Hindlimb muscle (tissue), 1 donor: Measurements from ENCODE around the gene KRT20. TPM values are rescaled to one million over a fixed set of nuclear protein-coding genes. Genes with fewer than 3 reads are reported as not detected.

Source experiments
- DNase-seq: peaks from one replicate; pipeline ENCODE4 v3.0.0-alpha.2; 2013
- polyA plus RNA-seq: library from polyadenylated mRNA; unstranded; fragments of 120-200 nt; gene quantifications from one replicate; pipeline ENCODE4 v1.2.1, GENCODE V29; 2013; ENCODE audit not compliant: insufficient read length

KRT20 gene
- polyA plus RNA-seq, 1 donor, result not detected

GRCh38 chr17:40850293-40850972 lies 34.6 kb downstream of the KRT20 start:
- no peak for DNase-seq

DNA sequence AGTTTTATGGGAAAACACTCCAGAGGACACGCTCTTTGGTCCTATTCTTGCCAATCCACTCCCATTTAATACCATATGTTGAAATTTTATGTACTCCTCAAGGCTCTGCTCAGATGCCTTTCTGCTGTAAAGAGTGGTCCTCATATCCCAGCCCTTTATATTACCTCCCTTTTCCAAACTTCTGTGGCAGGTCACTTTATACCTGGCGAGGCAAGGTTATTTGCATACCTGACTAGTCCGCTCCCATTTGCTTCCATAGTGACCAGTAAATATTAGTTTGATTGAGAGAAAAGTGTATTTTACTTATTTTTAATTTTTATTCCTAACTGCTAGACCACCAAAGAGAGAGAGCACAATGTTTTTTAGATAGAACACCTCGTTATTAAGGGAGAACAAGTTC lies 35.3 kb downstream of the KRT20 start:
- no peak for DNase-seq

- DNase-seq, result no peak
Observed at GRCh38 chr17:40848583-40849235, 36.3 kb downstream of the KRT20 start.

DNA sequence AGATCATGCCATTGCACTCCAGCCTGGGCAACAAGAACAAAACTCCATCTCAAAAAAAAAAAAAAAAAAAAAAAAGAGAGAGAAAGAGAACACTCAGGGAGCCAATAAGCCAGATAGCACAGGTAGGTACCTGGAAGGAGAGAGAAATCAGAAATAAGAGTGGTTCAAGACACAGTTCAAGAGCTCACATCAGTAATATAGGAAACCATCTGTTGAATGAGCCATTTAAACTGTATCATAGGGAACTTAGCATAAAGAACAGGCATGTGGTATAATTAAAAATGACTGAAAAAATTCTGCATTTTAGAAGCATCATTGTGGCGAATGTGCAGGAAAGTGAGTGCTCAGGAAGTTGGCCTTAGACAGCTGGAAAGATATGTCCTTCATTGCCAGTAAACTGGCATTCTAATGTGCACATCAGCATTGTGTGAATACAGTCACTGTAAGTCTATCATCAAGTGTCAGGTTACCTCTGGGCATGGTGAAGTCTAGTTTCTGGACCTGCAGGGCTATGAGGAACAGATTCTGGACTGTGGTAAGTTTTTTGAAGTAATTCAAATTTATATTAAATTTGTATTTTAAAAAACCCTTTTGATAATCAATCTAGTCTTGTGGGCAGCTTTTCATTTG lies 38.4 kb downstream of the KRT20 start:
- no peak for DNase-seq

DNA sequence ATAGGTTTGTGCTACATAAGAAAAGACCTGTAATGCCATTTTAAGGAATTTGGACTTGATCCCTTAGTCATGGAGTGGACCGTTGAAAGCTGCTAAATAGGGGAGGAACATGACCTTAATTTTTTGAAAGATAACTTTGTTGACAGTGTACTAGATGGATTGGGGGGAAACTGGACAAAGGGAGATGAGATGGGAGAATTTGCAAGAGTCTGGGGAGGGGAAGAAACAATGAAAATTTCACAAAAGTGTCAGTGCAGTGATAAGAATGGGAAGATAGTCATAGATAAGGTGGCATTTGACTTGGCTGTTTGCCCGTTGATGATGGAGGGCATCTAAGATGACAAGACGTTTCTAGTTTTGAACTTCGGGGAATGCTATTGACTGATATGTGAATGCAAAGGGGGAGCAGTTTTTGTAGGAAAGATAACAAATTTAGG lies 40.4 kb downstream of the KRT20 start:
- no peak for DNase-seq

DNA sequence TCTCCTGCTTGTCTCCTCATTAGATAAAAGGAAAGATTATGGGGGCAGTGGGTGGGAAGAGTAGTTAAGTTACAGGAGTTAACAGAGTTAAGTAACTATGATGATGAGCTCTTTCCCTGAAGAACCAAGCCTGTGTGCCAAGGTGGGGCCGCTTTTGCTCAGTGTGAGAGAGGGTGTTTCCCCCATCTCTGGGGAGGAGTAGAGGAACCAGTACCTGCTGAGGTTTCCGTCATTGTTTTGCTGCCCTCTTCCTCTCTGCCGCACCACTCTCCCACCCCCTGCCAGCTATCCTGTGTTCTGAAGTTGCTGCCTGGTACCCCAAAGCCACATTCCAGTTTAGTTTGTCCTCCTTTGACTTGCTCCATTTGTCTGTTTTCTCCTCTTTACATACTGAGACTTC lies 41.8 kb downstream of the KRT20 start:
- DNase-seq, result no peak

GRCh38 chr17:40841246-40841645 lies 43.8 kb downstream of the KRT20 start:
- DNase-seq, result no peak

DNA sequence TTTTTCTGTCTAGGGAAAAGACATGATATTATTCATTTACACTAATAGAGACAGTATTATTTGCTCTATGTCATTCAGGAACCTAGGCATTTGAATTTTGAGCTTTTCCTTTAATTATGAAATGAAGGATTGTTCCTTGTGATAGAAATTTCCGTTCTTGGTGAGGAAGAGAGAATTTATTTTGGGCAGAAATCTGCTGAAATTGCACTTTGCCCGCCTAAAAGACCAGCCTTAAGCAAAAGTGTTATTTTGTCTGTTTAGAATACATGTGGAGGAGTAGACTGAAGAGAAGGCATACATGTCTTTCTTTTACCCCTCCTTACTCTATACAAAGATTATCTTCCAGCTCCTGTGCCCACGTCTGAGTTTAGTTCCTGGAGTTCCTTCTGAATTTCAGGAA lies 45.8 kb downstream of the KRT20 start:
- no peak for DNase-seq

DNA sequence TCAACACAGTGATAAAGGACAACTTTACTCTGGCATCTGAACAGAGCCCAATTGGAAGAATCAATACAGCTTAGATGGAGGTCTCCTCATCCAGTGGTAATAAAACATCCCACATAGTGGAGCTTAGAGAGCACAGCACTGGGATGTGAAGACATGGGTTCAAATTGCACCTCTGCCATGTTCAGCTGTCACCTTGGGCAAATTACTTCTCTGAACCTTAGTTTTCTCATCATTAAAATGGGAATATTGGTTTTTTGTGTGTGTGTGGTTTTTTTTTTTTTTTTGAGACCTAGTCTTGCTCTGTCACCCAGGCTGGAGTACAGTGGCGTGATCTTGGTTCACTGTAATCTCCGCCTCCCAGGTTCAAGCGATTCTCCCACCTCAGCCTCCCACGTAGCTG lies 49.0 kb downstream of the KRT20 start:
- DNase-seq, result no peak

DNA sequence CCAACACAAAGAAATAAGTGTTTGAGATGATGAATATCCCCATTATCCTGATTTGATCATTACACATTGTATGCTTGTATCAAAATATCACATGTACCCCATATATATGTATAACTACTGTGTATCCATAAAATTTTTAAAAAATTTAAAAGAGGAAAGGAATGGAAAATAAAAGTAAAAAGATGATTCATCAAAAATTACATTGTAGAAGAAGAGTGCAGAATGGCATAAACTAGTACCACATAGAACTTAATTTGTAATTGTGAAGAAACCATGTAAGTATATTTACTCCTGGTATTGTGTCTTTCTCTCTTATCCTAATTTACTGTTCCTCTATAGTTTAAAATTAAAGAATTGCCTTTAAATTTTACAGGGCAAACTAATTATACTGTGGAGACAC lies 51.2 kb downstream of the KRT20 start:
- DNase-seq, result no peak

DNA sequence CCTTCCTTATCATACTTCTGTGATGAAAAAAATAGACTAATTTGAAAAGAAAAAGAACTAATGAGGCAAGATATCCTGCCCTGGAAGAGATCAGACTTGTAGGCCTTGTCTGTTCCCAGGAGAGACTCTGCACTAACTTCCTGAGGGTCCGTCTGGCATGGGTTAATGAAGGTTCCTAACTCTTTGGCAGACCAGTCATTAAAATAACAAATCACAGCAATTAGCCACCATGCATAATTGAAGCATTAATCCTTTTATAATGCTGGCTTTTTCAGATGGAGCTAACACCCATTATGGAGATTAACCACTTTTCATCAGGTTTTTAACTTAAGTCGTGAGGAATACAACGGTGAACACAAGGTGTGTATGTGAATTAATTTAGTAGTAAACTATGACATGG lies 52.2 kb downstream of the KRT20 start:
- no peak for DNase-seq

DNA sequence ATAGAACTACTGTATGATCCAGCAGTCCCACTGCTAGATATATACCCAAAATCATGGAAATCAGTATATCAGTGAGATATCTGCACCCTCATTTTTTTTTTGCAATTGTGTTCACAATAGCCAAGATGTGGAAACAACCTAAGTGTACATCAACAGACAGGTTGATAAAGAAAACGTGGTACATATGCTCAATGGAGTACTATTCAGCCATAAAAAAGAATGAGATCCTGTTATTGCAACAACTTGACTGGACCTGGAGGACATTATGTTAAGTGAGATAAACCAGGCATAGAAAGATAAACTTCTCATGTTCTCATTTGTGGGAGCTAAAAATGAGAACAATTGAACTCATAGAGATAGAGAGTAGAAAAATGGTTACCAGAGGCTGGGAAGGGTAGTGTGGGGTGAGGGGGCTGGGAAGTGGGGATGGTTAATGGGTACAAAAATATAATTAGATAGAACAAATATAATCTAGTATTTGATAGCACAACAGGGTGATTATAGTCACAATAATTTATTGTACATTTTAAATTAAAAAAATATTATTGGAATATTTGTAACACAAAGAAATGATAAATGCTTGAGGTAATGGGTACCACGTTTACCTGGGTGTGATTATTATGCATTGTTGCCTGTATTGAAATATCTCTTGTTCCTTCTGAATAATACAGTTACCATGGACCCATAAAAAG lies 54.8 kb downstream of the KRT20 start:
- no peak for DNase-seq

GRCh38 chr17:40828454-40829044 lies 56.5 kb downstream of the KRT20 start:
- no peak for DNase-seq

DNA sequence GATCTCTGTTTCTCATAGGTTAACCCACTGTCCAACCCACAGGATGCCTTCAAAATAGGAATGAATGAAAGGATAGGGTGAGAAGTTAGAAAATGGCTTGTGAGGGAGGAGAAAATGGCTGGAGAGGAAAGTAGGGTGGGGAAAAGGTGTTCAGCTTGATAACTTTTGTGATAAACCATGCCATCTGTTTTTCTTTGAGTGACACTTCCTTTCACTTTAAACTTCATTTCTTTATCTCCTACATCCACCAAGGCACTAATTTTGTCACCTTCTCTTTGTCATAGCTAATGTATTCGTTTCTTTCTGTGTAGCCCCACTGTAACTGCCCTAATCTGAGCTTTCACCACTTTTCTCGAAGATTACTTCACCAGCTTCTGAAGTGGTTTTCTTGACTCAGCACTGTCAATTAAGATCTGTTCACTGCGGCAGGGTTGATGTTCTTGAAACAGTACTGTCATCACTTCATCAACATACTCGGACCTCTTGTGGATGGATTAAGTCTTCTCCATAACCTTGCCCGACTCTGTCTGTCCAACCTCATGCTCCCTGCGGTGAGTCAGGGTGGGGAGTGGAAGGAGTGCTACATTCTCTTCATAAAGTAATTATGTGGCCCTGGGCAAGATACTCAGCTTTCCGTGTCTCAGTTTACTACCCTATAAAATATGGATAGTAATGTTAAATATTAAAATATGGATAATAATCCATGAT lies 57.1 kb downstream of the KRT20 start:
- no peak for DNase-seq

Other genes starting within 250 kb of the KRT20 start
- gene SMARCE1, start 237.4 kb downstream of the KRT20 start, polyA plus RNA-seq, result 113 TPM
- 0.08 TPM for gene KRT222, start 220.1 kb downstream of the KRT20 start, polyA plus RNA-seq
- gene KRT24, start 181.5 kb downstream of the KRT20 start, polyA plus RNA-seq, result not detected
- 0.19 TPM for gene KRT25, start 129.9 kb downstream of the KRT20 start, polyA plus RNA-seq
- gene KRT26, start 113.0 kb downstream of the KRT20 start, polyA plus RNA-seq, result not detected
- not detected for gene KRT27, start 102.7 kb downstream of the KRT20 start, polyA plus RNA-seq
- not detected for gene KRT28, start 85.3 kb downstream of the KRT20 start, polyA plus RNA-seq
- gene KRT10, start 62.6 kb downstream of the KRT20 start, polyA plus RNA-seq, result 61.7 TPM
- 0.31 TPM for gene KRT12, start 18.0 kb downstream of the KRT20 start, polyA plus RNA-seq
- 0.23 TPM for gene KRT23, start 52.4 kb upstream of the KRT20 start, polyA plus RNA-seq
- 2.9 TPM for gene KRT39, start 81.7 kb upstream of the KRT20 start, polyA plus RNA-seq
- 3.9 TPM for gene KRT40, start 99.1 kb upstream of the KRT20 start, polyA plus RNA-seq
- gene KRTAP3-3, start 108.9 kb upstream of the KRT20 start, polyA plus RNA-seq, result not detected
- gene KRTAP3-2, start 114.7 kb upstream of the KRT20 start, polyA plus RNA-seq, result 0.28 TPM
- gene KRTAP3-1, start 123.9 kb upstream of the KRT20 start, polyA plus RNA-seq, result not detected
- not detected for gene KRTAP1-5, start 142.0 kb upstream of the KRT20 start, polyA plus RNA-seq
- gene KRTAP1-4, start 145.0 kb upstream of the KRT20 start, polyA plus RNA-seq, result not detected
- not detected for gene KRTAP1-3, start 149.6 kb upstream of the KRT20 start, polyA plus RNA-seq
- gene KRTAP1-1, start 156.2 kb upstream of the KRT20 start, polyA plus RNA-seq, result not detected
- not detected for gene KRTAP2-1, start 162.1 kb upstream of the KRT20 start, polyA plus RNA-seq
- gene KRTAP2-2, start 170.0 kb upstream of the KRT20 start, polyA plus RNA-seq, result not detected
- not detected for gene KRTAP2-3, start 174.9 kb upstream of the KRT20 start, polyA plus RNA-seq
- gene KRTAP2-4, start 180.6 kb upstream of the KRT20 start, polyA plus RNA-seq, result not detected
- gene KRTAP4-7, start 198.9 kb upstream of the KRT20 start, polyA plus RNA-seq, result not detected
- not detected for gene KRTAP4-8, start 212.9 kb upstream of the KRT20 start, polyA plus RNA-seq
- not detected for gene KRTAP4-16, start 217.0 kb upstream of the KRT20 start, polyA plus RNA-seq
- gene KRTAP4-9, start 220.1 kb upstream of the KRT20 start, polyA plus RNA-seq, result not detected
- gene KRTAP4-11, start 233.1 kb upstream of the KRT20 start, polyA plus RNA-seq, result not detected
- gene KRTAP4-12, start 238.9 kb upstream of the KRT20 start, polyA plus RNA-seq, result not detected